Ovary (tissue), 9 donors: ENCODE measurements around the gene UBE2H. TPM values are rescaled to one million over a fixed set of nuclear protein-coding genes. Genes with fewer than 3 reads are reported as not detected.

ENCODE experiments used
- DNase-seq, 5 donors: peaks; one replicate each; pipeline ENCODE4 v3.0.0-alpha.2; 2019 to 2020
- H3K27ac ChIP-seq, 2 donors: fragments of 200-600 bp; one replicate each; pipeline versions ENCODE4 v1.5.1 to v1.8.0; 2019 to 2022
- H3K27me3 ChIP-seq: fragments of 200-600 bp; one replicate; pipeline ENCODE4 v1.8.0; 2022
- H3K36me3 ChIP-seq: fragments of 200-600 bp; sonication (generic); one replicate; pipeline ENCODE4 v1.5.1; 2019
- H3K4me1 ChIP-seq: one replicate; pipeline ENCODE4 v1.8.1; 2013; ENCODE audit warnings: mild to moderate bottlenecking, moderate library complexity; ENCODE audit not compliant: insufficient read depth
- H3K4me3 ChIP-seq: fragments of 200-600 bp; sonication (generic); one replicate; pipeline ENCODE4 v1.5.1; 2017
- H3K9me3 ChIP-seq, 2 donors: fragments of 200-600 bp in 1 of 2; sonication (generic) in 1 of 2; one replicate each; pipeline versions ENCODE4 v1.5.1 to v1.8.1; 2013 to 2019; ENCODE audit warnings: mild to moderate bottlenecking in 1 of 2, moderate library complexity in 1 of 2
- EP300 ChIP-seq: sonication (generic); formaldehyde crosslinking; IDR thresholded peaks from one replicate; pipeline ENCODE4 v1.6.1; 2017; ENCODE audit warnings: antibody characterized with exemption
- WGBS, 3 donors: extraction: QIAGEN DNeasy Blood & Tissue Kit in 1 of 3; methylation state at CpG; one replicate each; pipeline versions ENCODE4 v1.1.5 to v1.1.7; 2013 to 2017; 5-methylcytosine and 5-hydroxymethylcytosine counted together
- intact Hi-C, 4 donors: fragments of 100-400 bp; cut with DNase I; formaldehyde crosslinking; loops; one replicate each; pipeline versions ENCODE4 v1.11.0 to v1.15.1; 2022 to 2023
- polyA plus RNA-seq, 2 donors: library from polyadenylated mRNA; stranded (reverse); fragments of 200-250 nt in 1 of 2; fragments of 350-450 nt in 1 of 2; fragmentation: Illumina TruSeq in 1 of 2; extraction: RNeasy Lipid Tissue Mini Kit (QIAGEN cat#74804) in 1 of 2; gene quantifications; one replicate each; pipeline ENCODE4 v1.2.3, GENCODE V29; 2013 to 2014
- small RNA-seq: library from RNA; depleted of rRNA; stranded (forward); fragments of <200 nt; gene quantifications from one replicate; pipeline ENCODE3, GENCODE V24; 2016
- total RNA-seq, 7 donors: library from RNA; depleted of rRNA in 2 of 7; stranded (reverse); fragments of >200 nt in 2 of 7; fragmentation: NEBNext Ultra II Directional in 3 of 7; extraction: Animal tissue kit (Norgen Biotek cat#: 25700) in 3 of 7; gene quantifications; one replicate each; pipeline versions ENCODE4 v1.1.0 to v1.2.4, GENCODE V29; 2016 to 2023
- donor health status: DM: no; HTN: no; CAD: no; lungs with moderate emphysema.
- donor health status: DM: no; HTN: no; CAD: no.
- donor health status: Bipolar disorder and iron deficiency.
- donor health status: DM: yes; HTN: yes; CAD: no.
- donor health status: DM: no; HTN: no; CAD: no.
- donor health status: DM: yes; HTN: yes; CAD: no.

Gene UBE2H
- total and polyA plus RNA-seq, 9 donors: 38.1 to 149 (median 64.7) TPM

DNA sequence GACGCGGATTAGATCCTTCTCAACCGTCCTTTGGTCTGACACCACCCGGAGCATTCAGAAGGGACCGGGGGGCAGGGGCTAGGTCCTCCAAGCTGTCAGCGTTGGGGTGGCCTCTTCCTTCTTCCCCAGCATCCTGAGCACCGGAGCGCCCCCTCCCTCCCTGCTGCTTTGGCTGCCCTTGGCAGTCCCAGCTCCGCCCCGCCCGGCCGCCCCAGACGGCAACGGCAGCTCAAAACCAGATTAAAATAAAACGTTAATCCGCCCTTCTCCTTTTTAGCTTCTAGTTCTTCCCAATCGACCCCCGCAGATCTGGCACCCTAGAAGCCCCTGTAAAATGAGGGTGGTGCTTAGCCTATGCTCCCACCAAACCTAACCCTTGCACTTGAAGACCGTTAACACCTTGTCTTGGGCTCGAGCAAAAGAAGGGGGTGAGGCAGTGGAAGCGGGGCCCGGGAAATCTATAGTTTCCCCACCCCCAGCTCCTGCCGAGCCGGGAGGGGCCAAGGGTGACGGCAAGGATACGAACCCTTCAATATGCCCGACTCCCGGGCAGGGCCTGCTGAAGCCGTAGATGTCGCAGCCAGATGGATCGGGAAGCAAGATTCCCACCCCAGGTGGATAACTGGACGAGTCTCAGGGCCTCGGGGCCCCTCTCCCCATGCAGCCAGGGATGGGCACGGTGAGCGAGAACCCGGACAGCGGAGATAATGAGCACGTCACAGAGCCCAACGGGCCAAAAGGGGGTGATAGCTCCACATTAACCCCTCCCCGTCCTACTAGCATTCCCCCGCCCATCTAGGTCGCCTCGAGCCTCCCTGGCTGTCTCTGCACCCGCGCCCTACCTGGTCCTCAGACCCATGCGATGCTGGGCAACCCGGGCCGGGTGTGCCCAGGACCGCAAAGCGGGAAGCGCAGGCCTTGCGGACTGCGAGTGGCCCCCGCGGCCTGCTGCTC is 171.5 kb downstream of the UBE2H start:
- Histone ChIP-seq H3K4me3 (peak overlapping the region; percentile 37), H3K27me3 (peaks cover 14% of the 10 kb centered on the region), H3K4me1 (peaks cover 8% of the 10 kb centered on the region), H3K9me3 (no peaks in the 10 kb centered on the region), H3K27ac (no peak overlapping the region), H3K36me3 (no peaks in the 10 kb centered on the region)
- no peak for DNase-seq
- no peak for TF ChIP-seq EP300
- 2 to 4% (median 3%) methylated on average over 53 to 55 of the region's 55 CpGs for WGBS, 3 donors
- intact Hi-C loops: no loop called here

Small RNA genes lying within 50 kb of the gene (small RNA-seq; reads per million reads assigned to genes)
- gene RF00019: not detected

Other genes with a start within 250 kb of the UBE2H start
- gene ZC3HC1, start 98.4 kb upstream of the UBE2H start, total RNA-seq: 10 to 100 TPM in 6 of 7 donors, 1 to 10 TPM in 1; 7.2 to 16.5 (median 12.8) TPM
- gene ZC3HC1, start 98.4 kb upstream of the UBE2H start, polyA plus RNA-seq: 10 to 100 TPM; 10.7 to 13.3 TPM
- 10 to 100 TPM; 11.3 to 36.4 (median 28.5) TPM for gene KLHDC10, start 117.6 kb upstream of the UBE2H start, total RNA-seq
- 10 to 100 TPM; 11.8 to 25.0 TPM for gene KLHDC10, start 117.6 kb upstream of the UBE2H start, polyA plus RNA-seq